Keratinocyte (primary cell): ENCODE measurements around the gene RGS7BP.

ENCODE experiments used
- CTCF ChIP-seq, 3 experiments: IDR thresholded peaks in 1 of 3; conservative IDR thresholded peaks in 1 of 3; optimal IDR thresholded peaks in 1 of 3; 2 replicates in 2 of 3; 3 replicates in 1 of 3; pipeline versions ENCODE3 to v1.5.1; 2011; ENCODE audit warnings: low read length in 3 of 3, mild to moderate bottlenecking in 3 of 3, moderate library complexity in 2 of 3, control low read depth in 1 of 3, inconsistent platforms in 1 of 3; ENCODE audit not compliant: insufficient read depth in 2 of 3; ENCODE audit errors: extremely low read depth in 1 of 3
- EZH2 ChIP-seq: IDR thresholded peaks from one replicate; pipeline ENCODE4 v1.6.1; 2012; ENCODE audit warnings: inconsistent platforms, mild to moderate bottlenecking, low read length, moderate library complexity

- TF ChIP-seq CTCF (optimal IDR thresholded peaks at IDR 0.05 in 1 of 3, IDR thresholded peaks at IDR 0.05 in 1 of 3, conservative IDR thresholded peaks at IDR 0.05 in 1 of 3; ENCODE audit: extremely low read depth in 1 of 3, insufficient read depth in 2 of 3, low read length in 3 of 3) (no peak), EZH2 (no peak)
Measured at GRCh38 chr5:64532657-64533056, 26.8 kb downstream of the RGS7BP start.
